GM19043 (cell line): ENCODE measurements around the gene AKIRIN2.

Experiments
- ATAC-seq: cut with Tn5 transposase; IDR thresholded peaks from one replicate; pipeline ENCODE4 v1.9.1; 2021; ENCODE audit warnings: low read depth; ENCODE audit not compliant: unreplicated experiment

Gene AKIRIN2

GRCh38 chr6:87701676-87702588 is at the start of gene AKIRIN2:
AKIRIN2 (minus strand) TSS chr6:87702233; CDS start chr6:87701684, 549 bp downstream.
- ATAC-seq = peak; percentile 63

GRCh38 chr6:87747646-87748045 is 45.6 kb upstream of the AKIRIN2 start:
- ATAC-seq = no peak

DNA sequence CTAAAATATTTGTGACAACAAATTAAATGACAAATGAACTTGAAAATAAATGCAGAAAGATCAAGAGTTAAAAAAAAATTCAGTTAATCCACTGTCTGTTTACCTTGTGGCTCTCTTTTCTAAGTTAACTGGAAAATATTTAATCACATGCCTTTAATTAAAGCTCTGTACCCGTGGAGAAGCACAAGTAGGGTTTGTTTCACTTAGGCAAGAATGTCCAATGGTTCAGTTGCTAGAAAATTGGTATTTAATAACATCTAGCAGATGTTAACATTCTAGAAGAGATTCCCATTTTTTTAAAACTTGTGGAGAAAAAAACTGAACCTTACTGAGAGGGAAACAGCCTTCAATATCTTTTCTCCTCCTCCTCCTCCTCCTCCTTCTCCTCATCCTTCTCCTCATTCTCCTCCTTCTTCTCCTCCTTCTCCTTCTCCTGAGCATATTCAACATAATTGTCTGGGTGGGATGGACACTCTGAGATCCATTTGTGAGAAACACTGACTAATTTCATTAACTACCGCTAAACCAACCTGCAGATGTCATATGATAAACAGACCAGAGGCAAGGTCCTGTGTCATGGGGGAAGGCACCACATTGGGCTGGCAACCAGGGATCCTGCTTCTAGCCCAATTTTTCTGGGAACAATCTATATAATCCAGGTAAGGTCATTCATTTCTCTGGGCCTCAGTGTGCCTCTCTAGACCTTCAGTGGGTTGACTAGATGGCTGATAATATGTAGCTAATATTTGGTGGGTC is 44.1 kb upstream of the AKIRIN2 start:
- no peak for ATAC-seq

DNA sequence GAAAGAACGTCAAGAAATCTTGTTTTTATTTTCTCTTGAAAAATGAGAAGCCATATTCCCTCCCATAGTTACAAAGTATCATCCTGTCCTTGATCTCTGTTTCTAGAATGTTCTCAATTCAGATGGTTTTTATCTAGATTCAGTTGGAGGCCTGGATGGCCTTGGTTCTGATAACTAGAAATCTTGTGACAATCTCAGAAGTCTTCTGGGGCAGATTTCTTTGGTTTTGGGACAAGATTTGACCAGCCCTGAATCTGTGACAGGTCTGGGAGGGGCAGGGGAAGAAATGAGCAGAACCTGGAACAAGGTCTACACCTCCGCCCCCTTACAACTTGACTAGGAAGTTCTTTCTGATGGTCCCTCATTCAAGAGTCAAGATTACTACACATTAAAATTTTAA is 41.4 kb upstream of the AKIRIN2 start:
- no peak for ATAC-seq

DNA sequence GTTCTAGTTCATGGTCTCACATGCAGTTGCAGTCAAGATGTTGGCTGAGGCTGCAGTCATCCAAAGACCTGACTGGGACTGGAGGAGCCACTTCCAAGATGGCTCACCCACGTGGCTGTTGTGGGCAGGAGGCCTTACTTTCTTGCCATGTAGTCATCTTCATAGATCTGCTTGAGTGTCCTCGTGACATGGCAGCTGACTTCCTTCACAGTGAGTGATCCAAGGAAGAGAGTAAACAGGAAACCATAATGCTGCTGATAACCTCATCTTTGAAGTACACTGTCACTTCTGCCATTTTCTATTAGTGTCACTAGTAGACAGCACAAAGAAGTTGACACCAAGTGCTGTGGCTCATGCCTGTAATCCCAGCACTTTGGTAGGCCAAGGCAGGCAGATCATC is 40.1 kb upstream of the AKIRIN2 start:
- no peak for ATAC-seq

DNA sequence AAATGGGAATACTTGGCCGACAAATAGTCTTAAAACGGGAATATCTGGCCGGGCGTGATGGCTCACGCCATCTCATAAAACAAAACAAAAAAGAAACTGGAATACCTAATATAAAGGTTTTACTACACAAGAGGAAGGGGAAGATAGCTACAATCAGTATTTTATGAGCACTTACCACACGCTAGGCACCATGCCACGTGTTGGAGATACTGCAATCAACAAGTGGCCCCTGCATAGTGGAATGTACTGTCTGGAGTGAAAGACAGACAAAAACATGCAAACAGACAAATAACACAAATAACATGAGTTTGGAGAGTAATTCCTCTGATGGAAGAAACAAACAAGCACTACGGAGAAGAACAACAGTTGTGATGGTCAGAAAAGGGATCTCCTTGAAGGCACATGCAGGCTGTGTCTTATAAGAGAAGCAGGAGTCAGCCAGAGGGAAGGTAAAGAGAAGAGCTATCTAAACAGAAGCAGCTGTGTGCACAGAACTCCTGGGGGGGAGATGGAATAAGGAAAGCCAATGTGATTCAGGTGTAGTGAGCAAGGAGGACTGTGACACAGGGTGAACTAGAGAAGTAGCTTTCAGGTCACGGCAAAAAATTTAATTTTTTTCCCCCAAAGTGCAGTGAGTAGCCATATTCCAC is 39.1 kb upstream of the AKIRIN2 start:
- ATAC-seq = no peak

- ATAC-seq = no peak
These were observed 36.7 kb upstream of the AKIRIN2 start for GRCh38 chr6:87738744-87739143.

- no peak for ATAC-seq
These were observed 36.0 kb upstream of the AKIRIN2 start for GRCh38 chr6:87738000-87738399.

GRCh38 chr6:87736809-87737540 is 34.9 kb upstream of the AKIRIN2 start:
- no peak for ATAC-seq

GRCh38 chr6:87731818-87732661 is 30.0 kb upstream of the AKIRIN2 start:
- peak; percentile 60 for ATAC-seq

GRCh38 chr6:87731080-87731479 is 29.0 kb upstream of the AKIRIN2 start:
- ATAC-seq = no peak

- no peak for ATAC-seq
These were observed 28.1 kb upstream of the AKIRIN2 start for GRCh38 chr6:87729965-87730719.

DNA sequence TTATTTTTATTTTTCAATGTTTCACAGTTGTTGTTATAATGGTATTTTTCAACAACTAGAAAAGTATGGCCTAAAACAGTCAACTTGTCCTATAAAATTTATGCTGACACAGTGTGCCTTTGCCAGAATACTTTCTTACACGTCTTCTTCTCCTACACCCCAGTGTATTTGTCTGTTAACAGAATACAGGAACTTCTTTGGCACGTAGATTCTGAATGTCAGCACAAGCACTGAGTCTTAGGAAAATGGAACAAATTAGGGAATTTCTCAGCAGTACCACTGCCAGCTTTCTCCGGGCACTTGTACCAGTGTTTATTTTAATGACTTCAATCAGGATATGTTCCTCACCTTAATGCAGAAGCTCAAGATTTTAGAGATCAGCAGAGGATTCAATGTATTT is 26.7 kb upstream of the AKIRIN2 start:
- ATAC-seq = no peak

- ATAC-seq = peak; percentile 72
These were observed 23.2 kb upstream of the AKIRIN2 start for GRCh38 chr6:87724983-87725811.

- no peak for ATAC-seq
These were observed 21.4 kb upstream of the AKIRIN2 start for GRCh38 chr6:87723170-87724078.

- ATAC-seq = no peak
These were observed 20.6 kb upstream of the AKIRIN2 start for GRCh38 chr6:87722540-87723169.

- ATAC-seq = no peak
These were observed 19.3 kb upstream of the AKIRIN2 start for GRCh38 chr6:87721311-87721710.
